Stimulated activated naive CD4-positive, alpha-beta T cell (primary cell): ENCODE data around the gene VTI1A.
A peak's percentile ranks its signal among the peaks of the same experiment; 100 is the strongest.
"Not testable (repeated sequence)": the region's sequence is repeated elsewhere in the genome, so short reads cannot be mapped to it uniquely, and the experiment has no call there.

ENCODE experiments used
- DNase-seq, 6 experiments: peaks; one replicate each; lab custom pipeline; 2025; lab: John Stamatoyannopoulos, UW

The VTI1A gene

DNA sequence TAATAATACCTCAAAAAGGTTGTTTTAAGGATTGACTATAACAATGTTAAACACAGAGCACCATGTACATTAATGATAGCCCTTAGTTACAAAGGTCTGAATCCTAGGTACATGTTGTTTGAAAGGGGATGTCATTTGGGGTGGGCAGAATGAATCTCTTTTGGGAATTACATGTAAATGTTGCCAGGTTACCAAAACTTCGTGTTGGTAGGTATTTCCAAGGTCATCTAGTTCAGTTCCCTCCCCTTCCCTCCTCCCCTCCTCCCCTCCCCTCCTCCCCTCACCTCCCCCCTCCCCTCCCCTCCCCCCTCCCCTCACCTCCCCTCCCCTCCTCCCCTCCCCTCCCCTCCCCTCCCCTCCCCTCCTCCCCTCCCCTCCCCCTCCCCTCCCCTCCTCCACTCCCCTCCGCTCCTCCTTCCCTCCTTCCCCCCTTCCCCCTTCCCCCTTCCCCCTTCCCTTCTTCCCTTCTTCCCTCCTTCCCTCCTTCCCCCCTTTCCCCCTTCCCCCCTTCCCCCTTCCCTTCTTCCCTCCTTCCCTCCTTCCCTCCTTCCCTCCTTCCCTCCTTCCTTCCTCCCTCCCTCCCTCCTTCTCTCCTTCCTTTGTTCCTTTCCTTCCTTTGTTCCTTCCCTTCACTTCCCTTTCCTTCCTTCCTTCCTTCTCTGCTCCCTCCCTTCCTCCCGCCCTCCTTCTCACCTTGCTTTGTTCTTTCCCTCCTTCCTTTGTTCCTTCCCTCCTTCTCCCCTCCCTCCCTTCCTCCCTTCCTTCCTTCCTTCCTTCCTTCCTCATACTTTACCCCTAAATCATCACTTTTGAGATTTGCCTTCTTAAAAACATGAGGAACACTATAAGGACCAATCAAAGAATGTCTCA lies 8.1 kb downstream of the VTI1A start:
- no peak for DNase-seq

DNA sequence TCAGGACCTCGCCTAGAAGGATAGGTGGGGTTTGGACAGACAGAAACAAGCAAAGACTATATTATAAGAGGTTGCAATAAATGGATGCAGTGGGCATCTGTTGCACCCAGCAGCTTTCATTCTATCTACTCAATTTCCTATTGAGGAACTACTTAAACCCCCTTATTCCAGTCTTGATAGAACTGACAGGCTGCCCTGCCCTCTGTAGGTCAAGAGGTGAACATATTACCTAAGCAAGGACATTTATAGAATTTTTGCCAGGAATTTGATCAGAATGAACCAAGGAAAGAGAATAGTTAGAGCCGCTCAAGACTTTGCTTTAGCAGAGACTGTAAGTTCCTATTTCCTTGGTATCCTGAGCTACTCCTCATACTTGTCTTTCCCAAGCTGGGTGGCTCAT lies 9.5 kb downstream of the VTI1A start:
- no peak for DNase-seq

GRCh38 chr10:112460366-112460765 lies 13.4 kb downstream of the VTI1A start:
- no peak for DNase-seq

DNA sequence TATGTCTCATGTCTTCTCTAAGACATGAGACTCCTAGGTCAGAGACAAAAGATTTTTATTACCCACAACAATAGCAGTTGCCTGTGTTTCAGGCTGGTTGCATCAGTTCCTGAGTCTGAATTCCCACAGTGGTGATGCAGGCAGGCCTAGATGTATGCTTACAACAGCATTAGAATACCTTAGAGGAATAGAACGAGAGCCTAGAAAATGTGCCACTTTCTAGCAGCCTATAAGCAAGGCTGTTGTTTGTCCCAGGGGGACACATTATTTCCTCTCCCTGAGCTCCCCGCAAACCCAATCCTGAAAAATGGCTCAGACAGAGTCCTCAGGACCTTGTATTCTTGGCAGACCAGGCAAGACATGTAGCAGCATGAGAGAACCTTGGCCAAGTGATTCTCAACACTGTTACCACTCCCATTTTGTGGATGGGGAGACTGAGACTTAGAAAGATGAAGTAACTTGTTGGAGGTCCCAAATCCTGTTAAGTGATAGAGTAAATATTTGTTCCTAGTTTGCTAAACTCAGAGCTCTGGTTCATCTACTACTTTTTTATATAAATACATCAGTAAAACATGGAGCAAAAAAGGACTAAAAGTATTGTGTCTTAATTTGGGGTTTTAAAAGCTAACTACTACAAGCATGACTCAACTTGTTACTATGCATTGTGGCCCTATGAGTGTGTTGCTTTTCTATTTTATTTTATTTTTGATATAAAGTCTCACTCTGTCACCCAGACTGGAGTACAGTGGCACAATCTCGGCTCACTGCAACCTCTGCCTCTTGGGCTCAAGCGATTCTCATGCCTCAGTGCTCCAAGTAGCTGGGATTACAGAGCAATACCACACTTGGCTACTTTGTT lies 14.2 kb downstream of the VTI1A start:
- DNase-seq = no peak

GRCh38 chr10:112464074-112464473 lies 17.1 kb downstream of the VTI1A start:
- DNase-seq = not testable (repeated sequence)

- DNase-seq = no peak
Measured at GRCh38 chr10:112465299-112465883, 18.4 kb downstream of the VTI1A start.

GRCh38 chr10:112466802-112467201 lies 19.8 kb downstream of the VTI1A start:
- DNase-seq = no peak

DNA sequence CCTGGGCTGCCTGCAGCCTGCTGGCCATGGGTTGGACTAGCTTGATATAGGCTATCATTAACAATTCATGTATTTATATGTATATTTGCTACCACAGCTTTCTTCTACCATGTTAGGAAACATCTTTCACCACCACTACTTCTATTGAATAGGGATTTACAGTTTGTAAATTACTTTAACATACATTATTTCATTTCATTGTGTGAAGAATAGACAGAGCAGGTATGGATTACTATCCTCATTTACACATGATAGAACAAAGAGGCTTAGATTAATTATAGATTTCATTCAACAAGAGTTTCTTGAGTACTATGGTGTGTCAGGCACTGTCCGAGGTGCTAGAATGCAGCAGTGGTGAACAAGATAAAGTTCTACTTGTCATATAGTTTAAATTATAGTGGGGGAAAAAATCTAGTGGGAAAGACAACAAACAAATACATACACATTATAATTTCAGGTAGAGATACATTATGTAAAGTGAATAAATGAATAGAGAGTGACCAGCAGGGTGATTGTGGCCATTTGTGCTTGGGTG lies 20.6 kb downstream of the VTI1A start:
- DNase-seq = no peak

- DNase-seq = peak in 3 of 6 experiments; percentile 15 to 36 (median 28)
Measured at GRCh38 chr10:112471878-112472487, 25.0 kb downstream of the VTI1A start.

DNA sequence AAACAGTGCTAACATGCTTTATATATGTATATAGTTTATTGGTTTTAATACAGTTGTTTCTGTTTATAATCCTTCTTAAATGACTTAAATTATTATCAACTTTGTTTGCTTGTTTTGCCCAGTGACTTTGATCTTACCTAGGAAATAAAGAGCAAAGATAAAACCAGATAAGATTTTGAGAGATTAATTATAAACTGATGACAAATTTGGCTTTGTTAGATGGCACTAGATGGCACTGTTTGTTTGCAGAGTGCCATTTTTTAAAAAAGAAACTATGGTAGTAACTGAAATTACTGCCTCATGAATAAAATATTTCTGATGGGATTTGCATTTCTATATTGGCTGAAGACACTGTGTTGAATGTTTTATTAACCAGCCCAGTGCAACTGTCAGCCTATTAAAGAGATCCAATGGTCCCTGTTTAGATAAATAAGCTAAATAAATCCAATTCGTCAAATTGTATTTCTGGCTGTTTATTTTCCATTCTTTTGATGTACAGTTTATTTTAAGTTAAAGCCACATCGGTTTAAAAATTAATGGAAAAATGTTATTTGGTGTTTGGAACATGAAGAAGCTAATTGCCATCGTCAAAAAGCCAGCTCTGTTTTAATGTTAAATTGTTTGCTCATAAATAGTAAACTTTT lies 28.7 kb downstream of the VTI1A start:
- no peak for DNase-seq

- no peak for DNase-seq
Measured at GRCh38 chr10:112481602-112482001, 34.6 kb downstream of the VTI1A start.

GRCh38 chr10:112484399-112484798 lies 37.4 kb downstream of the VTI1A start:
- DNase-seq = no peak

- no peak for DNase-seq
Measured at GRCh38 chr10:112487964-112488363, 40.9 kb downstream of the VTI1A start.

DNA sequence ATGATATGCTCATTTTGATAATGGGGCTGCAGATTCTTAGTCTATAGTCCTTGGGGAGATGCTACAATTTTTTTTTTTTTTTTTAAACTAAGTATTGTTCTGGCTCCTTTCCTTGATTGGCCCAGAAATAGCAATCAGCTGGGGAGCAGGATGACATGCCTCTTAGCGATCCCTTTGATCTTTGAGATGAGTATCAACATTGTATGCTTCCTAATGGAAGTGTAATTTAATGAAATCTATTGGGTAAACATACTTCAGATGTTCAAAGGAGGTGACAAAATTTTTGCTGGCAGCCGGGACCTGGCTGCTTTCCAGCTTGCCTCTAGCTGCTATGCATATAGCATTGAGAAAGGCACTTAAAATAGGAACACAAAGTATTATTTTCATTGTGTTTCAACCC lies 43.5 kb downstream of the VTI1A start:
- DNase-seq = no peak

- DNase-seq = no peak
Measured at GRCh38 chr10:112491144-112491543, 44.1 kb downstream of the VTI1A start.

DNA sequence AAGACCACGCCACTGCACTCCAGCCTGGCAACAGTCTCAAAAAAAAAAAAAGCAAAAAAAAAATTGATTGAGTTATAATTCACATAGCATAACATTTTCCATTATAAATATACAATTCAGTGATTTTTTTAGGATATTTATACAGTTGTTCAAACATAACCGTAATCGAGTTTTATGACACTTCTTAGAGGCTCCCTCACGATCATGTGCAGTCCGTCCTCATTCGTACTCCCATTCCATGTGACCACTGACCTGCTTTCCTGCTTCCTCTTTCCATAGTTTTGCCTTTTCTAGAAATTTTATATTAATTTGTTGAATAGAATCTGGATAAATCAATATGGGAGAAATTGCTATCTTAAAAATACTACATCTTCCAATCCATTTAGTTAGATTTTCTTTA lies 45.7 kb downstream of the VTI1A start:
- no peak for DNase-seq

DNA sequence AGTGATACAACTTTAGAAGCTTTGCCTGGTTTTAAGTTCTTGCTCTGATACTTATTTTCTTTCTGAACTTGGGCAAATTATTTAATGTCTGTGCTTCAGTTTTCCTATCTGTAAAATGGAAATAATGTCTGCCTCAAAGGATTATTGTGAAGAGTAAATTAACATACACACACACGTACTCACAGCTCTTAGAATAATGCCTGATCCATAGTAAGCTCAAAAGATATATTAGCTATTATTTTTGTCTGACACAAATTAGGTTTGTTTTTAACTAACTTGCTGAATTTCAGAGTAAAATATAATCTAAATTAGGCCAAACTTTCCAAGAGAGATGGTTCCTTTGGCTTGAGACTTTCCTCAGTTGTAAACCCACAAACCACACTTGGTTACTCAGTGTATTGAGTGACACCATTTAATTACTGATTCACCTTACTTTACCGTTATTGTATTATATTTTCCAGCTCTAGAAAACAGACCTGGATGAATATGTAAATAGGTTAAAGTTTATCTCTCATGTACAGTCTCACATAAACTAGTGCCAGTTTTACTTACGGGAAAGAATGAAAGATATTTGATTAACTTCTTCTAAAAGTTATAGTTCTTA lies 50.4 kb downstream of the VTI1A start:
- no peak for DNase-seq

DNA sequence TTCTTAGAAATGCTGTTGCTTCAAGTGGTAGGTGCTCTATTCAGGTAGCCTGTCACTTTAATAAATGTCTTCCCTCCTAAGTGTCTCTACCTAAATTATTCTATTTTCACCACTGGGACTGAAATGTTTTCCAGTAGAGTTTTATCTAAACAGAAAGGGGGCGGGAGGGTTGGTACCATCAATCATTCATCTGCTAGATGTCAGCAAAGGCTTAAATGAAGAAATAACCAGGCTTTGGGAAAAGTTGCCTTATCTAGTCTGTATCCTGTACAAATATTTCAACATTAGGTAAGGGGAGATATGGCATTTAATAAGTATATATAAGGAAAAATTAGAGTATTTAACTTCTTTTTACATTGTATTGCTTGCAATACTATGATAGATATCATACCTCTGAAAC lies 51.8 kb downstream of the VTI1A start:
- no peak for DNase-seq

- DNase-seq = not testable (repeated sequence)
Measured at GRCh38 chr10:112499985-112500384, 53.0 kb downstream of the VTI1A start.

DNA sequence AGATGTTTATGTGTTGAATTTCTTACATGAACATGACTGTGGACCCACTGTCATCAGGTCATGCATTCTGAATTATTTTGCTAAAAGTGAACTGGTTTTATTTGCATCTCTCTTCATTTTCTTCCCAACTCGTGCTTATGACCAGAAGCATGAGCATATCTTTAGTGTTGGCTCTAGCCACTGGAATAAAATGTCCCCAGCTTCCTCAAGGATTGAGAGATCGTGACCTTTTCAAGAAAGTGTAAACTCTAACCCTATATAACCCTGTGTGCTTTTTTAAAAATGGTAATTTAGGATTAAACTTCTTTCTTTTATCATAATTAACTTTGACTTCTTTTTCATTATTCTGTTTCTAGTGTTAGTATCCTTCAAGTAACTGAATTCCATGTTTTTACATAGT lies 55.5 kb downstream of the VTI1A start:
- no peak for DNase-seq

DNA sequence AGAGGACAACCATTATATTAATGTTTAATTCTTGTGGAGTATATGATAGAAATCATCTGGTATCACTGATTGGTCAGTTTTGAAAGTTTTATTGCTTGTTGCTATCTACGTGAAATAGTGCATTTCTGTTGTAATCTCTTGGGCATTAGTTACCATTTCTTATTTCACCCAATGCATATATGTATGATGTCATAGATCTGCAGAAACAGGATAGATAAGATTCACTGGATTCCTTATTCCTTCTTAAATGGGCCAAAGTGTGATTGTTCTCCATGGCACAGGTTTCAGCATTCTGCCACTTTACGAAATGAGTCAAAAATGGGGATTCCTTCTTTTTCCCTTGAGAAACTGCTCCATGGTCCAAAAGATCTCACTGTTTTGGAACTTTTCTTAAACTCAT lies 56.6 kb downstream of the VTI1A start:
- DNase-seq = no peak
